CD4-positive, alpha-beta T cell (primary cell): ENCODE measurements around the gene FBN1. TPM values are rescaled to one million over a fixed set of nuclear protein-coding genes. Genes with fewer than 3 reads are reported as not detected.

Experiments
- ATAC-seq: fragments of 200-7000 bp; cut with Tn5 transposase; one replicate; pipeline ENCODE4 v1.10.0; 2022; ENCODE audit warnings: mild to moderate bottlenecking; ENCODE audit not compliant: poor library complexity
- CTCF ChIA-PET: fragments of 350-600 bp; sonication (Branson Sonifier 250); formaldehyde crosslinking; loops from one replicate; lab custom pipeline; 2021; ENCODE audit warnings: antibody characterized with exemption, inconsistent platforms; lab: Charles Lee
- POLR2A ChIA-PET: fragments of 350-600 bp; sonication (Branson Sonifier 250); formaldehyde crosslinking; loops from one replicate; lab custom pipeline; 2021; ENCODE audit warnings: antibody characterized with exemption, inconsistent platforms; lab: Charles Lee
- DNase-seq, 14 experiments: peaks; one replicate each; pipeline ENCODE4 v3.0.0-alpha.2; 2013 to 2020; ENCODE audit warnings: mixed read lengths in 2 of 14
- H3K27ac ChIP-seq, 2 donors: one replicate each; pipeline versions ENCODE4 v1.5.1 to v1.7.0; 2013; ENCODE audit warnings: low read length in 2 of 2, low read depth in 1 of 2, mild to moderate bottlenecking in 1 of 2
- H3K27me3 ChIP-seq, 2 experiments: 1 replicate in 1 of 2; 2 replicates in 1 of 2; pipeline versions ENCODE4 v1.6.1 to v1.7.0; 2013; ENCODE audit warnings: low read length in 2 of 2, control low read depth in 1 of 2, mild to moderate bottlenecking in 1 of 2, moderate library complexity in 1 of 2; ENCODE audit not compliant: insufficient read depth in 2 of 2, control insufficient read depth in 1 of 2
- H3K36me3 ChIP-seq: one replicate; pipeline ENCODE4 v1.6.1; 2013; ENCODE audit warnings: low read length, control low read depth; ENCODE audit not compliant: insufficient read depth
- H3K4me1 ChIP-seq: one replicate; pipeline ENCODE4 v1.6.1; 2013; ENCODE audit warnings: low read length, control low read depth; ENCODE audit not compliant: insufficient read depth
- H3K4me3 ChIP-seq: one replicate; pipeline ENCODE4 v1.5.1; 2013; ENCODE audit warnings: mild to moderate bottlenecking, low read length, moderate library complexity
- H3K9me3 ChIP-seq, 2 experiments: 1 replicate in 1 of 2; 2 replicates in 1 of 2; pipeline versions ENCODE4 v1.6.1 to v1.7.0; 2013; ENCODE audit warnings: low read length in 2 of 2, mild to moderate bottlenecking in 2 of 2, control low read depth in 1 of 2, moderate library complexity in 1 of 2; ENCODE audit not compliant: control insufficient read depth in 1 of 2, insufficient read depth in 1 of 2
- H3K27ac Mint-ChIP-seq: one replicate; pipeline ENCODE4 v1.8.0; 2020; ENCODE audit warnings: mixed read lengths
- H3K27me3 Mint-ChIP-seq: one replicate; pipeline ENCODE4 v1.8.0; 2021; ENCODE audit warnings: mixed read lengths
- H3K36me3 Mint-ChIP-seq: one replicate; pipeline ENCODE4 v1.8.0; 2021; ENCODE audit warnings: low read depth, mixed read lengths
- H3K4me1 Mint-ChIP-seq: one replicate; pipeline ENCODE4 v1.8.0; 2021; ENCODE audit warnings: low read depth, mixed read lengths
- H3K4me3 Mint-ChIP-seq: one replicate; pipeline ENCODE4 v1.8.0; 2020; ENCODE audit warnings: mild to moderate bottlenecking, mixed read lengths
- H3K9me3 Mint-ChIP-seq: one replicate; pipeline ENCODE4 v1.8.0; 2020; ENCODE audit warnings: mixed read lengths
- CTCF ChIP-seq: fragments of 200-600 bp; IDR thresholded peaks from one replicate; pipeline ENCODE4 v1.8.0; 2022; ENCODE audit warnings: antibody characterized with exemption, mild to moderate bottlenecking
- intact Hi-C, 2 experiments: fragments of 100-400 bp; cut with DNase I in 1 of 2; cut with micrococcal nuclease in 1 of 2; formaldehyde crosslinking; loops; one replicate each; pipeline versions ENCODE4 v1.15.1 to v1.9.0; 2023 to 2025; cut with DNase I, micrococcal nuclease
- total RNA-seq, 174 experiments: library from RNA in 2 of 174; stranded (reverse) in 2 of 174; gene quantifications; one replicate each; pipeline ENCODE4 v1.2.3 and lab custom pipeline; 2021 to 2026

The FBN1 gene
- total RNA-seq, 2 experiments from 2014 or later = 0.11 to 0.25 TPM

- no peak for TF ChIP-seq CTCF
- no peak overlapping the region for H3K4me3 ChIP-seq
- no peaks in the 10 kb centered on the region for H3K9me3 Mint-ChIP-seq
- no peak for DNase-seq
- intact Hi-C loops = no loop called here
- CTCF ChIA-PET = no interaction called here
- no peak overlapping the region for H3K4me3 Mint-ChIP-seq
- peaks cover 18 to 41% of the 10 kb centered on the region in 2 experiments for H3K27me3 ChIP-seq
- POLR2A ChIA-PET = no interaction called here
- no peaks in the 10 kb centered on the region for H3K36me3 Mint-ChIP-seq
- no peaks in the 10 kb centered on the region for H3K4me1 ChIP-seq
- H3K27ac ChIP-seq = no peak overlapping the region
- no peaks in the 10 kb centered on the region for H3K36me3 ChIP-seq
- H3K27me3 Mint-ChIP-seq = peaks cover 48% of the 10 kb centered on the region
- H3K27ac Mint-ChIP-seq = no peak overlapping the region
- peaks cover 0 to 17% of the 10 kb centered on the region in 2 experiments for H3K9me3 ChIP-seq
- H3K4me1 Mint-ChIP-seq = no peaks in the 10 kb centered on the region
- no peak for ATAC-seq
These were observed 2.3 kb downstream of the FBN1 start for GRCh38 chr15:48643206-48643605.

- H3K4me1 Mint-ChIP-seq = no peaks in the 10 kb centered on the region
- CTCF ChIA-PET = no interaction called here
- no peaks in the 10 kb centered on the region for H3K9me3 Mint-ChIP-seq
- TF ChIP-seq CTCF = no peak
- no peaks in the 10 kb centered on the region for H3K36me3 ChIP-seq
- no peak for DNase-seq
- H3K4me3 Mint-ChIP-seq = no peak overlapping the region
- peaks cover 44% of the 10 kb centered on the region for H3K27me3 Mint-ChIP-seq
- H3K27ac Mint-ChIP-seq = no peak overlapping the region
- no peak for ATAC-seq
- no peaks in the 10 kb centered on the region for H3K4me1 ChIP-seq
- intact Hi-C loops = no loop called here
- POLR2A ChIA-PET = no interaction called here
- peaks cover 0 to 17% of the 10 kb centered on the region in 2 experiments for H3K9me3 ChIP-seq
- H3K27ac ChIP-seq = no peak overlapping the region
- H3K4me3 ChIP-seq = no peak overlapping the region
- peaks cover 16 to 41% of the 10 kb centered on the region in 2 experiments for H3K27me3 ChIP-seq
- no peaks in the 10 kb centered on the region for H3K36me3 Mint-ChIP-seq
These were observed 2.7 kb downstream of the FBN1 start for GRCh38 chr15:48642795-48643194.

GRCh38 chr15:48641416-48641815 is 4.1 kb downstream of the FBN1 start:
- TF ChIP-seq CTCF = no peak
- peaks cover 11 to 35% of the 10 kb centered on the region in 2 experiments for H3K27me3 ChIP-seq
- intact Hi-C loops = no loop called here
- DNase-seq = no peak
- H3K4me1 ChIP-seq = no peaks in the 10 kb centered on the region
- no peak overlapping the region for H3K27ac Mint-ChIP-seq
- no peaks in the 10 kb centered on the region for H3K36me3 ChIP-seq
- CTCF ChIA-PET = no interaction called here
- no peak for ATAC-seq
- H3K27ac ChIP-seq = no peak overlapping the region
- POLR2A ChIA-PET = no interaction called here
- H3K4me3 ChIP-seq = no peak overlapping the region
- no peaks in the 10 kb centered on the region for H3K9me3 Mint-ChIP-seq
- no peaks in the 10 kb centered on the region for H3K36me3 Mint-ChIP-seq
- H3K9me3 ChIP-seq = peaks cover 0 to 17% of the 10 kb centered on the region in 2 experiments
- H3K27me3 Mint-ChIP-seq = peaks cover 33% of the 10 kb centered on the region
- no peak overlapping the region for H3K4me3 Mint-ChIP-seq
- H3K4me1 Mint-ChIP-seq = no peaks in the 10 kb centered on the region
